Small intestine (tissue), 7 donors: Measurements from ENCODE around the gene OR2T2. TPM values are rescaled to one million over a fixed set of nuclear protein-coding genes. Genes with fewer than 3 reads are reported as not detected.
"Not testable (repeated sequence)": the region's sequence is repeated elsewhere in the genome, so short reads cannot be mapped to it uniquely, and the experiment has no call there.

Source experiments
- DNase-seq, 2 donors: peaks; one replicate each; pipeline versions ENCODE4 v3.0.0 to v3.0.0-alpha.2; 2013
- FAIRE-seq: peaks from 2 replicates; lab custom pipeline; 2012; peaks lifted over from hg19 to GRCh38; lab: Jason Lieb, UNC
- H3K27ac ChIP-seq, 3 donors: one replicate each; pipeline ENCODE4 v1.5.1; 2013; ENCODE audit warnings: low read length in 2 of 3, mild to moderate bottlenecking in 2 of 3, control low read depth in 1 of 3, inconsistent platforms in 1 of 3, low read depth in 1 of 3, moderate library complexity in 1 of 3
- H3K27me3 ChIP-seq, 3 donors: one replicate each; pipeline ENCODE4 v1.6.1; 2013; ENCODE audit warnings: low read length in 3 of 3, inconsistent platforms in 1 of 3; ENCODE audit not compliant: control insufficient read depth in 3 of 3, insufficient read depth in 3 of 3
- H3K36me3 ChIP-seq, 3 donors: one replicate each; pipeline ENCODE4 v1.6.1; 2013; ENCODE audit warnings: low read length in 3 of 3, inconsistent platforms in 1 of 3, low read depth in 1 of 3, mild to moderate bottlenecking in 1 of 3, moderate library complexity in 1 of 3; ENCODE audit not compliant: control insufficient read depth in 3 of 3, insufficient read depth in 2 of 3
- H3K4me1 ChIP-seq, 3 donors: one replicate each; pipeline ENCODE4 v1.6.1; 2013; ENCODE audit warnings: low read length in 2 of 3, inconsistent platforms in 1 of 3, low read depth in 1 of 3, mild to moderate bottlenecking in 1 of 3, moderate library complexity in 1 of 3; ENCODE audit not compliant: control insufficient read depth in 3 of 3, insufficient read depth in 2 of 3
- H3K4me3 ChIP-seq, 3 donors: one replicate each; pipeline ENCODE4 v1.5.1; 2013; ENCODE audit warnings: low read length in 3 of 3, control low read depth in 1 of 3, inconsistent platforms in 1 of 3, low read depth in 1 of 3, mild to moderate bottlenecking in 1 of 3, moderate library complexity in 1 of 3
- H3K9me3 ChIP-seq, 2 donors: one replicate each; pipeline ENCODE4 v1.6.1; 2013; ENCODE audit warnings: low read depth in 1 of 2, low read length in 1 of 2; ENCODE audit not compliant: control insufficient read depth in 2 of 2, insufficient read depth in 1 of 2
- WGBS, 3 donors: extraction: QIAGEN DNeasy Blood & Tissue Kit; methylation state at CpG; one replicate each; pipeline ENCODE4 v1.1.7; 2013; 5-methylcytosine and 5-hydroxymethylcytosine counted together
- polyA plus RNA-seq, 4 donors: library from polyadenylated mRNA; stranded (reverse) in 3 of 4; unstranded in 1 of 4; fragments of 200-250 nt in 3 of 4; fragments of 120-200 nt in 1 of 4; gene quantifications; one replicate each; pipeline versions ENCODE4 v1.2.1 to v1.2.3, GENCODE V29; 2013
- donor health status: healthy with polysubstance abuse.
- donor health status: control.
- donor health status: control.
- donor health status: Bipolar disorder and iron deficiency.
- donor health status: healthy.

The OR2T2 gene
- polyA plus RNA-seq, 4 donors: not detected

DNA sequence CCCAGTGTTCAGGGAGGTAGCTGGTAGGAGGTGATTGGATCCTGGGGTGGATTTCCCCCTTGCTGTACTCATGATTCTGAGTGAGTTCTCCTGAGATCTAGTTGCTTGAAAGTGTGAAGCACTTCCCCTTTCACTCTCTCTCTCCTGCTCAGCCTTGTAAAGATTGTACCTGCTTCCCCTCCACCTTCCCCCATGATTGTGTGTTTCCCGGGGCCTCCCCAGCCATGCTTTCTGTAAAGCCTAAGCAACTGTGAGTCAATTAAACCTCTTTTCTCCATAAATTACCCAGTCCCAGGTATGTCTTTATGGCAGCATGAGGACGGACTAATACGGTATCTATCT, 17.3 kb upstream of the OR2T2 start:
- H3K4me1 ChIP-seq, H3K27ac ChIP-seq, FAIRE-seq, H3K27me3 ChIP-seq, H3K9me3 ChIP-seq, DNase-seq, H3K36me3 ChIP-seq, H3K4me3 ChIP-seq: not testable (repeated sequence)
- WGBS, 3 donors: 82 to 87% (median 84%) methylated on average over 3 of the region's 3 CpGs

DNA sequence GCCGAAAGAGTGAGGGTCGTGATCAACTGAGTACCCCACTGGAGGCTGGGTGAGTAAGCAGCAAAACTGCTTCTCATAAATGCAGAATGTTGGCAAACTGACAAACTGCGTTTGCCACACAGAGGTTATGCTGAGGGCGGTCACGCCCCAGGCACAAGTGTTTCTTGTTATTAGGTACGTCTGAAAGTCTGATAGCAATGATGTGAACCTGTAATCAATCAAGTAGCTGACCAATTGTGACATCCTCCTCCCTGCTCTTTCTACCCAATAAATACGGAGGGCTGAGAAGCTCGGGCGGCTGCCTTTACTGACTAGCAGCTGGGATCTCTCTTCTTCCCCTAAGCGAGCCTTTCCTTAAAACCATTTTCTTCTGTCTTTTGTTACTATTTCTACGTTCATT, 13.8 kb upstream of the OR2T2 start:
- H3K36me3 ChIP-seq, H3K9me3 ChIP-seq, H3K27me3 ChIP-seq, H3K27ac ChIP-seq, FAIRE-seq, H3K4me3 ChIP-seq, H3K4me1 ChIP-seq: not testable (repeated sequence)
- peak in 1 of 2 donors; percentile 27 for DNase-seq
- 57 to 75% (median 72%) methylated on average over 10 to 11 of the region's 11 CpGs for WGBS, 3 donors

DNA sequence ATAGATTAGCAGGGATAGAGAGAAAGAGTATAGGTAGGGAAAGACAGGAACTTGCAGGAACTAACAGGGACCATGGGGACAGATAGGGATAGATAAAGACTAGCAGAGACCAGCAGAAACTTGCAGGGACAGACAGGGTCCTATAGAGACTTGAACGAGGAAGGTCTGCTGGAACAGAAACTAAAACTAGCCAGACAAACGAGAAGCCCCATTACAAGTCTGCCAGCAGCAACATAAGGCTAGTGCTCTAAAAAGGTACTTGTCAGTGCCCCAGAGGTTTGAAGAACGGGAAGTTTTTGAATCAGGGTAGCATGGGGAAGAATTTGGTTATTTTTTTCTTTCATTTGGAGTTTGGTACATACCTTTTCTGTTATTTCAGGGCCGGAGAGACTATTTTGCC, 13.2 kb upstream of the OR2T2 start:
- H3K4me3 ChIP-seq, H3K36me3 ChIP-seq, DNase-seq, FAIRE-seq, H3K4me1 ChIP-seq, H3K9me3 ChIP-seq, H3K27me3 ChIP-seq, H3K27ac ChIP-seq: not testable (repeated sequence)
- WGBS, 3 donors: 56 to 73% (median 63%) methylated on average over 4 of the region's 4 CpGs

DNA sequence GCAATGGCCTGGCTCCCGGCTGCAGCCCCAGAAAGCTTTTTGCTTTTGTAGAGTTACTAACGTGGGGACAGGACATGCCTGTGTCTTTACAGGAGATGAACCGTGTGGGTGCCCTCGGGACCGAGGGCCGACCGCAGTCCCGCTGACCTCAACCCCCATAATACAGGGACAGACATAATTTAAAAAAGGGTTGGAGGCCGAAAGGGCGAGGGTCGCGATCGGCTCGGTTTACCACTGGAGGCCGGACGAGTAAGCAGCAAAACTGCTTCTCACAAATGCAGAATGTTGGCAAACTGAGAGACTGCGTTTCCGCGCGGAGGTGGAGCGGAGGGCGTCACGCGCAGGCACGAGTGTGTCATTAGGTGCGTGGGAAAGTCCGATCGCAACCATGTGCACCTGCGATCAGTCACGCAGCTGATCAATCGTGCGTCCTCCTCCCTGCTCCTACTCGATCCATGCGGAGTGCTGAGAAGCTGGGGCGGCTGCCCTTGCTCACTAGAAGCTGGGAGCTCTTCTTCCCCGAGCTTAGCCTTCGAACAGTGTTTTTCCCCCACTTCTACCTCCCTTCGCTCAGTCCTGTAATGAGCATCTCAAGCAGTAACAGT, 11.5 kb upstream of the OR2T2 start:
- 95 to 97% (median 96%) methylated on average over 26 to 32 of the region's 38 CpGs for WGBS, 3 donors
- not testable (repeated sequence) for FAIRE-seq, H3K36me3 ChIP-seq, DNase-seq, H3K27me3 ChIP-seq, H3K4me3 ChIP-seq, H3K9me3 ChIP-seq, H3K27ac ChIP-seq, H3K4me1 ChIP-seq

DNA sequence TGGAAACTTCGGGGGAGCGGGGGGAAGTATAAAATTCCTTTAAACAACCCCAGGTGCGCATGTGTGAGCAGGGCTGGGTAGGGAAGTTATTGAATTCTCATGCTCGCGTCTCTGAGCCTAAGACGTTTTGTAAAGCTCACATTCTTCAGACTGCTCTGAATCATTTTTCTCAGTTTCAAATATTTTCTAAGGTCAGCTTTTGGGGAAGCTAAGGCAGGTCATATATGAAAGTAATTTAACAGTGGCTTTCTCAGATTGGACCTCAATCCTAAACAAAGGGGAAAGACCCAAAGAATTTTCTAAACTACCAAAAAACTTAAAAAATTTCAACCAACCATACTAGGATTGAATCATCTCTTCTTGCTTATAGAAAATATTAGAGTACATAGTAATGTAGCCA, 10.5 kb upstream of the OR2T2 start:
- not testable (repeated sequence) for H3K36me3 ChIP-seq, DNase-seq, FAIRE-seq, H3K9me3 ChIP-seq, H3K4me1 ChIP-seq, H3K4me3 ChIP-seq, H3K27me3 ChIP-seq, H3K27ac ChIP-seq
- WGBS, 3 donors: 83 to 91% (median 90%) methylated on average over 4 of the region's 6 CpGs

DNA sequence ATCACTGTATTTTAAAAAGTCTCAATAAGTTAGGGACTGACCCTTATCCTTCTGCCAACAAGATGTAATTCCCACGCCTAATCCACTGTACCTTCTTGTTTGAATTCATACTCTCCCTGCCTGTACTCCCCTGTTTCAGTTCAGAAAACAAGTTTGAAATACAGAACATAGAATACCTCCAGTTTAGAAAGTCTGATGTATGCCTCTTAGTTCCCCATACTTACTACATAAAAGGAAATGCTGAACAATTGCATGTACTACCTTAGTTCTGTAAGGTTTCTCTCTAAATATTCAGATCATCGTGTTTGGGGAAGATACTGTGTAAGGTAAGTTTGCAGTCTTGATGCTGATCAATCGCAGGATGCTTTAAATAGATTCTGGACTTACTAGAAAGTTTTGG, 9.1 kb upstream of the OR2T2 start:
- H3K9me3 ChIP-seq, FAIRE-seq, DNase-seq, H3K4me1 ChIP-seq, H3K27ac ChIP-seq, H3K4me3 ChIP-seq, H3K36me3 ChIP-seq, H3K27me3 ChIP-seq: not testable (repeated sequence)
- WGBS, 3 donors: 68 to 80% (median 74%) methylated on average over 3 of the region's 3 CpGs

DNA sequence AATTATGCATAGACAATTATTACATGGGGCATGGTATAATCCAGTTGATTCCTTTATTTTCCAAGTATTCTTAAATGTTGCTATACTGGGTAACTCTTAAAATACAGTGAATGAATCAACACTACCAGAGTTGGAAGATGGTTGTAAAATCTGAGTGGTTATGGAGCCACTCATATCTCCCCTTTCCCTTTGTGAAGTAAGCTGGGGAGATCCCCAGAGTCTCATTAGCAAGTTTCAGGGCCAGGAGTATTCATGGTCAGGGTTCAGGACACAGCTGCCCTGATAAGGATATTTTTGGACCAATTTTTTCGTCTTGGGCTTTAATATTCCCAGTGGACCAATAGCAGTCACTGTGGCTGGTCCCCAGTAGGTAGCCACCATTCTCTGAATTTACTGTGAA, 6.8 kb upstream of the OR2T2 start:
- not testable (repeated sequence) for H3K36me3 ChIP-seq, H3K4me1 ChIP-seq, H3K27ac ChIP-seq, FAIRE-seq, H3K9me3 ChIP-seq, H3K27me3 ChIP-seq, H3K4me3 ChIP-seq, DNase-seq
- 26 to 71% (median 56%) methylated on average over 1 of the region's 1 CpG for WGBS, 3 donors

DNA sequence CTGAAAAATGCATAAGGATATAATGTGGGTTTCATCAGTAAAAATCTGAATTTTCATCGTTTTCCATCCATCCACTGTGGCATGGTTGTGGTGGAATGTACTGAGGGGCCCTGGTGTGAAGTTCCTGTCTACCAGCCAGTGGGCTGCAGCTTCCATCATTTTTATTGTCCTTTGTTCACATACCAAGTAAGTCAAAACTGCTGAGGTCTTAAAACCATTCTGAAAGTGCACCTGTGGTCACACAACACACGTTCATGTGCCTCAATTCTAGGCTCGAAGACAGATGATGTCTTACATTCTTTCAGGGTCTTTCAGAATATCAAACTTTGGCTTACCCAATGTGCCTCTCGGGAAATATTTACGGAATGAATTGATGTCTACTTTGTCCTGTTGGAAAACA, 6.2 kb upstream of the OR2T2 start:
- DNase-seq, H3K27ac ChIP-seq, H3K36me3 ChIP-seq, H3K4me3 ChIP-seq, FAIRE-seq, H3K4me1 ChIP-seq, H3K27me3 ChIP-seq, H3K9me3 ChIP-seq: not testable (repeated sequence)
- WGBS, 3 donors: 57 to 65% (median 58%) methylated on average over 5 of the region's 5 CpGs
